Tibial nerve (tissue), 4 donors: ENCODE results near the gene RAB11FIP5.

Experiments used
- EP300 ChIP-seq, 2 donors: sonication (generic); formaldehyde crosslinking; IDR thresholded peaks; one replicate each; pipeline ENCODE4 v1.6.1; 2017; ENCODE audit warnings: antibody characterized with exemption in 2 of 2, mild to moderate bottlenecking in 1 of 2
- TF ChIP-seq, protein P1 (sequence below), 5 experiments: fragments of 200-600 bp in 3 of 5; fragments of 450-650 bp in 2 of 5; sonication (generic) in 3 of 5; IDR thresholded peaks; one replicate each; pipeline ENCODE4 v1.5.1; 2016 to 2019; ENCODE audit warnings: antibody characterized with exemption in 5 of 5, mild to moderate bottlenecking in 3 of 5, moderate library complexity in 2 of 5

DNA sequence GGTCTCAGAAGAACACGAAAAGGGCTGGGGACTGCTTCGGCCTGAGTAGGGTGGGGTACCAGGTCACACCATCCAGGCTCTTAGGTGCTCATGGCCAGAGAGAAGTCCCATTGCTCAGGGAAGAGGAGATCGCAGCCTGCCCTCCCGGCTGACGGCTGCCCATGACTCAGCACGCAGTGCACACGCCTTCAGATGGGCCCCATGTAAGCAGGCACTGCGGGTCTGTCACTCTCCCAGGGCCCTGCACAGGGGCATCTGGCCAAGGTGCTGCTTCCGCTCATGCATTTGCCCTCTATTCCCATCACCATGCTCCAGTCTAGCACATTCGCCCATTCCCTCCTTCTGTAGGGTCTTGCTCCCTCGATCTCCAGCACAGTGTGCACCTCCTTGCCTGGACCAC lies 76.0 kb downstream of the RAB11FIP5 start:
- no peak for TF ChIP-seq EP300 (IDR thresholded peaks at IDR 0.05)
- TF ChIP-seq, protein P1, sequence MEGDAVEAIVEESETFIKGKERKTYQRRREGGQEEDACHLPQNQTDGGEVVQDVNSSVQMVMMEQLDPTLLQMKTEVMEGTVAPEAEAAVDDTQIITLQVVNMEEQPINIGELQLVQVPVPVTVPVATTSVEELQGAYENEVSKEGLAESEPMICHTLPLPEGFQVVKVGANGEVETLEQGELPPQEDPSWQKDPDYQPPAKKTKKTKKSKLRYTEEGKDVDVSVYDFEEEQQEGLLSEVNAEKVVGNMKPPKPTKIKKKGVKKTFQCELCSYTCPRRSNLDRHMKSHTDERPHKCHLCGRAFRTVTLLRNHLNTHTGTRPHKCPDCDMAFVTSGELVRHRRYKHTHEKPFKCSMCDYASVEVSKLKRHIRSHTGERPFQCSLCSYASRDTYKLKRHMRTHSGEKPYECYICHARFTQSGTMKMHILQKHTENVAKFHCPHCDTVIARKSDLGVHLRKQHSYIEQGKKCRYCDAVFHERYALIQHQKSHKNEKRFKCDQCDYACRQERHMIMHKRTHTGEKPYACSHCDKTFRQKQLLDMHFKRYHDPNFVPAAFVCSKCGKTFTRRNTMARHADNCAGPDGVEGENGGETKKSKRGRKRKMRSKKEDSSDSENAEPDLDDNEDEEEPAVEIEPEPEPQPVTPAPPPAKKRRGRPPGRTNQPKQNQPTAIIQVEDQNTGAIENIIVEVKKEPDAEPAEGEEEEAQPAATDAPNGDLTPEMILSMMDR (IDR thresholded peaks at IDR 0.05), result no peak
